ENCODE results near the gene EHMT1.

Gene EHMT1

DNA sequence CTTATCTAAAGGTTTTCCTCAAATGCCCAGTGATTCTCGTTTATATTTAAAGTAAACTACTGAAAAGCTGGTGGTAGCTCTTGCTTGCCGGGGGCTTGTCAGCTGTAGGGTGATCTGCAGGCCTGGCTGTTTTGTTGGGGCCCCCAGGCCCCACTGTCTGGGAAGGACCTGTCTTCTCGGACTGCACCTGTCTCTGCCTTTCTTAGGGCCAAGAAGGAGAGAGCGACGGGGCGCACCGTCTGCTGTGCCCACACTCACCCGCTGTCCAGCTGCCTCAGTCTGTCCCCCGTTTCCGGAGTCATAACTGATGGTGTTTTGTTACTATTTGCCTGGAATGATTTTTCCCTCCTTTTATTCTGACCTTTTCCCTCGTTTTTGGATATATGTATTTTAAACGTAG, 164.7 kb downstream of the EHMT1 start:
- no peak for TF ChIP-seq POLR2AphosphoS5 (IDR thresholded peaks at IDR 0.05; ENCODE audit: low read depth, low read length)
- no peak for TF ChIP-seq FOXP2 (optimal IDR thresholded peaks at IDR 0.05; ENCODE audit: borderline replicate concordance, extremely low read depth, extremely low read length, insufficient read depth)
- TF ChIP-seq TAF1 (IDR thresholded peaks at IDR 0.05; ENCODE audit: borderline replicate concordance, insufficient read depth, low read length): no peak
- TF ChIP-seq, protein P1, sequence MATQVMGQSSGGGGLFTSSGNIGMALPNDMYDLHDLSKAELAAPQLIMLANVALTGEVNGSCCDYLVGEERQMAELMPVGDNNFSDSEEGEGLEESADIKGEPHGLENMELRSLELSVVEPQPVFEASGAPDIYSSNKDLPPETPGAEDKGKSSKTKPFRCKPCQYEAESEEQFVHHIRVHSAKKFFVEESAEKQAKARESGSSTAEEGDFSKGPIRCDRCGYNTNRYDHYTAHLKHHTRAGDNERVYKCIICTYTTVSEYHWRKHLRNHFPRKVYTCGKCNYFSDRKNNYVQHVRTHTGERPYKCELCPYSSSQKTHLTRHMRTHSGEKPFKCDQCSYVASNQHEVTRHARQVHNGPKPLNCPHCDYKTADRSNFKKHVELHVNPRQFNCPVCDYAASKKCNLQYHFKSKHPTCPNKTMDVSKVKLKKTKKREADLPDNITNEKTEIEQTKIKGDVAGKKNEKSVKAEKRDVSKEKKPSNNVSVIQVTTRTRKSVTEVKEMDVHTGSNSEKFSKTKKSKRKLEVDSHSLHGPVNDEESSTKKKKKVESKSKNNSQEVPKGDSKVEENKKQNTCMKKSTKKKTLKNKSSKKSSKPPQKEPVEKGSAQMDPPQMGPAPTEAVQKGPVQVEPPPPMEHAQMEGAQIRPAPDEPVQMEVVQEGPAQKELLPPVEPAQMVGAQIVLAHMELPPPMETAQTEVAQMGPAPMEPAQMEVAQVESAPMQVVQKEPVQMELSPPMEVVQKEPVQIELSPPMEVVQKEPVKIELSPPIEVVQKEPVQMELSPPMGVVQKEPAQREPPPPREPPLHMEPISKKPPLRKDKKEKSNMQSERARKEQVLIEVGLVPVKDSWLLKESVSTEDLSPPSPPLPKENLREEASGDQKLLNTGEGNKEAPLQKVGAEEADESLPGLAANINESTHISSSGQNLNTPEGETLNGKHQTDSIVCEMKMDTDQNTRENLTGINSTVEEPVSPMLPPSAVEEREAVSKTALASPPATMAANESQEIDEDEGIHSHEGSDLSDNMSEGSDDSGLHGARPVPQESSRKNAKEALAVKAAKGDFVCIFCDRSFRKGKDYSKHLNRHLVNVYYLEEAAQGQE (IDR thresholded peaks at IDR 0.05; ENCODE audit: insufficient read depth in 1 of 2, low read depth in 2 of 2, low read length in 2 of 2): no peak
- no peak for TF ChIP-seq SIN3A (IDR thresholded peaks at IDR 0.05; ENCODE audit: borderline replicate concordance, insufficient read depth, low read length)

DNA sequence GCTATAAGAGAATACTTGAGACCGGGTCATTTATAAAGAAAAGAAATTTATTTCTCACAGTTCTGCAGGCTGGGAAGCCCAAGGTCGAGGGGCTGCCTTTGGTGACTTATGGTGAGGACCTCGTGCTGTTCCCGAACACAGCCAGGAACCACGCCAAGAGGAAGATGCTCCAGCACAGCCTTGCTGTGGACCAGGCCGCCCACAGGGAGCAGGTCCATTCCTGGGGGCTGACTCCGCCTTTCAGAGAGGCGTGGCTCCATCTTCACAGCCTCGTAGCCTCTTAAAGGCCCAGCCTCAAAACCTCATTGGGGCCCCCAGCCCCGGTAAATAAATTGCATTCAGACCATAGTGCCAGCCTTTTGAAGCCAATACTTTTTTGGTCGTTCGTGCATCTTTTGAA, 165.2 kb downstream of the EHMT1 start:
- TF ChIP-seq FOXP2 (optimal IDR thresholded peaks at IDR 0.05; ENCODE audit: borderline replicate concordance, extremely low read depth, extremely low read length, insufficient read depth) (no peak), SIN3A (IDR thresholded peaks at IDR 0.05; ENCODE audit: borderline replicate concordance, insufficient read depth, low read length) (no peak), TAF1 (IDR thresholded peaks at IDR 0.05; ENCODE audit: borderline replicate concordance, insufficient read depth, low read length) (no peak), POLR2AphosphoS5 (IDR thresholded peaks at IDR 0.05; ENCODE audit: low read depth, low read length) (no peak)
- TF ChIP-seq, protein P1 (IDR thresholded peaks at IDR 0.05; ENCODE audit: insufficient read depth in 1 of 2, low read depth in 2 of 2, low read length in 2 of 2): no peak

DNA sequence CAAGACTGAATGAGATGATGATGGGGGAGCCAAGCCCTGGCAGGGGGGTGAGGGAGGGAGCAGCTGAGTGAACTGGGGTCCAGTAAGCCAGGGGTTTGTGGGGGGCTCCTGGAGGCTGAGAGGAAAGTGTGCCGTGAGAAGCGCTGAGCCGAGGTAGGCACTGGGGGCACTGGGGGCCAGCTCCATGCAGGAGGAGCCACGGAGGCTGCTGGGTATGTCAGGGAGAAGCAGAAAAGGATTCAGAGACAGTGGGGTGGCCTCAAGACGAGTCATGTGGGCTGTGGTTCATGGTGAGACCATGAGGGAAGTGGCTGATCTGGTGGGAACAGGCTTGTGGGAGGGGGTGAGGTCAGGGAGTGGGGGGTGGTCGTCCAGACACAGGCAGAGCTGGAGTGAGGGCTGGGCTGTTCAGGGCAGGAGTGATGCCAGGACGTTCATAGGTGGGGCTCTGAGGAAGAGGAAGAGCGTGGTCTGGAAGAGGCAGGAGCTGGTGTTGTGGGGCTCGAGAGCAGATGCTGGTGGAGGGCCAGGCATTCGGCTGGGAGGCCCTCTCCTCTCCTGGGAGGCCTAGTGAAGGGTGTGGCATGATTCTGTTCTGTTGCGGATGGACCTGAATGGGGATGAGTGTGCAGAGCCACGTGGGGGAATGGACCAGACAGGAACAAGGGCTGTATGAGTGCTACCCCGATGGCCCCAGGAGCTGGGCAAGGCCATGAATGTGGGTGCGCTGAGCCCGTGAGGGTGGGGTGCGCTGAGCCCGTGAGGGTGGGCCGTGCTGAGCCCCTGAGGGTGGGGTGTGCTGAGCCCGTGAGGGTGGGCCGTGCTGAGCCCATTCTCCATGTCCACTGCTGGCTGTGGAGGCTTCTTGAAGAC, 166.1 kb downstream of the EHMT1 start:
- TF ChIP-seq FOXP2 (optimal IDR thresholded peaks at IDR 0.05; ENCODE audit: borderline replicate concordance, extremely low read depth, extremely low read length, insufficient read depth) (no peak), POLR2AphosphoS5 (IDR thresholded peaks at IDR 0.05; ENCODE audit: low read depth, low read length) (no peak), TAF1 (IDR thresholded peaks at IDR 0.05; ENCODE audit: borderline replicate concordance, insufficient read depth, low read length) (no peak), SIN3A (IDR thresholded peaks at IDR 0.05; ENCODE audit: borderline replicate concordance, insufficient read depth, low read length) (no peak)
- TF ChIP-seq, protein P1 (IDR thresholded peaks at IDR 0.05; ENCODE audit: insufficient read depth in 1 of 2, low read depth in 2 of 2, low read length in 2 of 2): no peak

DNA sequence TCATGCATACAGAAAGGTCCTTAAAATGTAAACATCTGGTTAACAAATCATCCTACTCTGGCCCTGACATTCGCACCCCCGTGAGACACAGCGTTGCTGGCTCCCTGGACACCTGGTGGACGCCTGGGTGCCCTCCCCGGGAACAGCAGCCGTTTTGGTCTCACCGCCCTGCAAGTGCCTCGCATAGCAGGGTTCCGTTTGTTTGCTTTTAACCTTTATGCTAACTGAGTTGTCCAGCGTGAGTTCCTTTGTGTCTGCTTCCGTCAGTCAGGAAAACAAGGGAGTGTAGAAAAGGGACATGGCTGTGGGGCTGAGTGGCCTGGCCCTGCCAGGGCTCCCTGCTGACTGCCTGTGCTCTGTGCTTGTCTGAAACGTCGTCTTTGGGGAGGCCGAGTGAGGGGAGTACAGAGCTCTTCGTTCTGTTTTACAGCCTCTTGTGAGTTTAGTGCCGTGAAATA, 166.9 kb downstream of the EHMT1 start:
- TF ChIP-seq TAF1 (IDR thresholded peaks at IDR 0.05; ENCODE audit: borderline replicate concordance, insufficient read depth, low read length) (no peak), FOXP2 (optimal IDR thresholded peaks at IDR 0.05; ENCODE audit: borderline replicate concordance, extremely low read depth, extremely low read length, insufficient read depth) (no peak), POLR2AphosphoS5 (IDR thresholded peaks at IDR 0.05; ENCODE audit: low read depth, low read length) (no peak), SIN3A (IDR thresholded peaks at IDR 0.05; ENCODE audit: borderline replicate concordance, insufficient read depth, low read length) (no peak)
- TF ChIP-seq, protein P1 (IDR thresholded peaks at IDR 0.05; ENCODE audit: insufficient read depth in 1 of 2, low read depth in 2 of 2, low read length in 2 of 2): no peak
